Measurements from ENCODE around the gene ZNF664.

GRCh38 chr12:123945287-123946151 lies 27.5 kb upstream of the ZNF664 start:
- TF ChIP-seq EP300 (IDR thresholded peaks at IDR 0.05) (no peak), POLR2A (IDR thresholded peaks at IDR 0.05) (no peak)
- TF ChIP-seq, protein P1, sequence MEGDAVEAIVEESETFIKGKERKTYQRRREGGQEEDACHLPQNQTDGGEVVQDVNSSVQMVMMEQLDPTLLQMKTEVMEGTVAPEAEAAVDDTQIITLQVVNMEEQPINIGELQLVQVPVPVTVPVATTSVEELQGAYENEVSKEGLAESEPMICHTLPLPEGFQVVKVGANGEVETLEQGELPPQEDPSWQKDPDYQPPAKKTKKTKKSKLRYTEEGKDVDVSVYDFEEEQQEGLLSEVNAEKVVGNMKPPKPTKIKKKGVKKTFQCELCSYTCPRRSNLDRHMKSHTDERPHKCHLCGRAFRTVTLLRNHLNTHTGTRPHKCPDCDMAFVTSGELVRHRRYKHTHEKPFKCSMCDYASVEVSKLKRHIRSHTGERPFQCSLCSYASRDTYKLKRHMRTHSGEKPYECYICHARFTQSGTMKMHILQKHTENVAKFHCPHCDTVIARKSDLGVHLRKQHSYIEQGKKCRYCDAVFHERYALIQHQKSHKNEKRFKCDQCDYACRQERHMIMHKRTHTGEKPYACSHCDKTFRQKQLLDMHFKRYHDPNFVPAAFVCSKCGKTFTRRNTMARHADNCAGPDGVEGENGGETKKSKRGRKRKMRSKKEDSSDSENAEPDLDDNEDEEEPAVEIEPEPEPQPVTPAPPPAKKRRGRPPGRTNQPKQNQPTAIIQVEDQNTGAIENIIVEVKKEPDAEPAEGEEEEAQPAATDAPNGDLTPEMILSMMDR (IDR thresholded peaks at IDR 0.05), result no peak

Data from tibial nerve (tissue), 4 donors.